ENCODE measurements around the gene PROB1.
"Not testable (repeated sequence)": the region's sequence is repeated elsewhere in the genome, so short reads cannot be mapped to it uniquely, and the experiment has no call there.

Gene PROB1

GRCh38 chr5:139410993-139411828 lies 16.3 kb upstream of the PROB1 start:
- DNase-seq = no peak

DNA sequence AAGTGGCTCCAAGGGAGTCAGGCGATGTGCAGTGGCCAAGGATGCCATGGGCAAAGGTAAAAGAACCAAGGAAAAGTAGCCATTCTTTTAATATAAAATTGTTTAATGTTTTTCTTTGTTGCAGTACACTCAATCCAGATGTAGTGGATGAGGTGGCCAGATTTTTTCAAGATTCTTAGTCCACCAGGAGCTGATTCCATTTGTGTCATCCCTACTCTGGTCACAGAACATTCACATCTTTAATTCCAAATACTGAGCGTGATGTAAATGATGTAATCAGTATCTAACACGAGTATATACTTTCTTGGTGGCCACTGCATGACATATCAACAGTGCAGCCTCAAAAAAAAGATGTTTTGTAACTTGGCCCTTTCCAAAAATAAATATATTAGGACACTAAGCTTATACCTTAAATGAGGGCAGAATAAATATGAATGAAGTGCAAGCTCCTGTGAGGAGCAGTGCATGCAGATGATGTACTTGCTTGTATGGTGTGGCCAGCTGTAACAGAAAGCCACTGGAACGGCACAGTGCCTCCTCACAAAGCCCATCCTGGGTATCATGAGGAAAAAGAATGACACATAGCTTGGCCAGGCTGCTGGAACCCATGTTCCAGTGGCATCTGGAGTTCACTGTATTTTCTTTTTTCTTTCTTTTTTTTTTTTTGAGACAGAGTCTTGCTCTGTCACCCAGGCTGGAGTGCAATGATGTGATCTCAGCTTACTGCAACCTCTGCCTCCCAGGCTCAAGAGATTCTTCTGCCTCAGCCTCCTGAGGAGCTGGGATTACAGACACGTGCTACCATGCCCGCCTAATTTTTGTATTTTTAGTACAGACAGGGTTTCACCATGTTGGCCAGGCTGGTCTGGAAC lies 15.5 kb upstream of the PROB1 start:
- no peak for DNase-seq

DNA sequence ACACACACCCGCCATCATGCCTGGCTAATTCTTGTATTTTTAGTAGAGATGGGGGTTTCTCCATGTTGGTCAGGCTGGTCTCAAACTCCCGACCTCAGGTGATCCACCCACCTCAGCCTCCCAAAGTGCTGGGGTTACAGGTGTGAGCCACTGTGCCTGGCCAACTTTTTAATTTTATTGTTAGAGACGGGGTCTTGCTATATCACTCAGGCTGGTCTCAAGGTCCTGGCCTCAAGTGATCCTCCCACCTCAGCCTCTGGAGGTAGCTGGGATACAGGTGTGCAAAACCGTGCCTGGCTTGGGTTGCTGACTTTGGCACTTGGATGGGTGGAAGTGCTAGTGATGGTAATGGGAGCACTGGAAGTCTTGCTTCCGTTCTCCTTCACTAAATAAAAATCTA lies 14.2 kb upstream of the PROB1 start:
- not testable (repeated sequence) for DNase-seq

- no peak for DNase-seq
Measured at GRCh38 chr5:139408191-139408590, 13.3 kb upstream of the PROB1 start.

- no peak for DNase-seq
Measured at GRCh38 chr5:139407517-139407916, 12.6 kb upstream of the PROB1 start.

DNA sequence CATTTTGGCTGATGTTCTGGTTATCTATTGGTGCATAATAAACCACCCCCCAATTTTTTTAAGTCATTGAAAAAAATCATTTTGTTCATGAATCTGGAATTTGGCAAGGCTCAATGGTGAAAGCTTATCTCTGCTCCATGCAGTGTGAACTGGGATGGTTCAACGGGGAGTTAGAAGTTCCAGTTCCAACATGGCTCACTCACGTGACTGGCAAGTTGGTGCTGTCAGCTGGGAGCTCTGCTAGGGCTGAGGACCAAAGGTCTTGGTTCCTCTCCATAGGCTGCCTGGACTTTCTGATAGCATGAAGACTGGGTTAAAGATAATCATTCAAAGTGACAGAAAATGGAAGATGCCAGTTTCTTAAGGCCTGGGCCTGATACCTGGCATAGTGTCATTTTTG lies 12.1 kb upstream of the PROB1 start:
- DNase-seq = no peak

DNA sequence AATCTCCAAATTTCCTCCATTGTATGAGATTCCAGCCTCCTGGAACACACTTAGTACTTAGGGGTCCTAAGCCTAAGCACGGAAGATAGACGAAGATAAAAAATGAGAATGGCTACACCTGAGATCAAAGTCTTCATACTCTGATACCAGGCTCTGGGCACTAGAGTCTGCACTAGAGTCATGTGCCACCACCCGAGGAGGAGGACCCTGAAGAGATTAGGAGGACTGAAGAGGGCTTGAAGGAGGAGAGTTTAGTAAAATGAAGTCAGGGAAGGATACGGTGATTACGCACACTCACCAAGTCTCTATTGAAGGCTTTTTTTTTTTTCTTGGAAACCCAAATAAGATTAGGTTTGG lies 9.6 kb upstream of the PROB1 start:
- no peak for DNase-seq

DNA sequence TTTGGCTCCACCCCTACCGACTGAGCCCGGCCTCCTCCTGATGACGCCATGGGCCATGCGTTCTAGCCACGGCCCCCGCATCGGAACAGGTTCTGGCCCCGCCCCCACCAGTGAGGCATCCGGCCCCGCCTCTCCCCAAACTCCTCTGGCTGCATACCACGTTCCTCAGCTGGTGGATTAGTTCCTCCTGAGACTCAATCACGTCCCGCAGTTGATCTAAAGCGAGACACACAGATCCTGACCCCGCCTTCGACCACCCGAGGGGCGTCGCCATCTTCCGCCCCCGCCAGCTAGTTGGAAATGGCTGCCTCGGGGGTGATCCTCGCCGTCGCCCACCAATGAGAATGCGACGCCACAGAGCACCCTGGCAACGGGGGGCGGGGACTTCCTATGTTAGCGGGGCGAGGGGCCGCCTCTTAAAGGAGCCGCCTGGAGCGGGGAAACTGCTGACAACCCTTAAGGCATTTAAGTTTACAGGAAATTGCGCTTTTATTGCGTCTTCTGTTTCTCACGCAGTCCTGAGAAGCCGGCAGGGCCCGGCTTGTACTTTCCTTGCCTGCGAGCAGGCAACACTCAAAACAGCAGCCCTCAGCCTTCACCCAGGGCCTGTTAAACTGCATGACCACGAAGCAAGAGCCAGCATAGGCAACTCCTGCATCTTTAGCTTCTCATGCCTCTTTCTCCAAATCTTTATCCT lies 9.0 kb upstream of the PROB1 start, which contains the start of gene SPATA24:
TSS of gene SPATA24 (minus strand) at position 303 of the 697 bp plus-strand sequence. CDS start at position 274, 29 bp downstream.
- peak; percentile 98 for DNase-seq

DNA sequence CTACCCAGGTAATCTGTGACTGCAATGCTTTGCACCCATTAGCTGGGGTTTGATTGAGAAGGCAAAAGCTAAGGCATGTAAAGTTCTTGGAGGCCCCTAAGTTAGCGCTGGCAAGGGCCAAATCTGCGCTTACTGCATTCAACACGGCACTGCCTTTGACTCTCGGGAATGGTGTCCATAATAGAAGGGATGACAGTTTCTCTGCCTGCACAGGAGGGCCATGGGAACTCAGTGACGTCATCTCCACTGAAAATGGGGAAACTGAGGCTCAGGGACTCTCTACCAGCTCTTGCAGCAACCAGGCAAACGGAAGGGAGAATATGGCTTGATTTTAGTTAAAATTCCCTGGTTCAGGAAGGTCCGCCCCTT lies 8.5 kb upstream of the PROB1 start:
- DNase-seq = no peak

DNA sequence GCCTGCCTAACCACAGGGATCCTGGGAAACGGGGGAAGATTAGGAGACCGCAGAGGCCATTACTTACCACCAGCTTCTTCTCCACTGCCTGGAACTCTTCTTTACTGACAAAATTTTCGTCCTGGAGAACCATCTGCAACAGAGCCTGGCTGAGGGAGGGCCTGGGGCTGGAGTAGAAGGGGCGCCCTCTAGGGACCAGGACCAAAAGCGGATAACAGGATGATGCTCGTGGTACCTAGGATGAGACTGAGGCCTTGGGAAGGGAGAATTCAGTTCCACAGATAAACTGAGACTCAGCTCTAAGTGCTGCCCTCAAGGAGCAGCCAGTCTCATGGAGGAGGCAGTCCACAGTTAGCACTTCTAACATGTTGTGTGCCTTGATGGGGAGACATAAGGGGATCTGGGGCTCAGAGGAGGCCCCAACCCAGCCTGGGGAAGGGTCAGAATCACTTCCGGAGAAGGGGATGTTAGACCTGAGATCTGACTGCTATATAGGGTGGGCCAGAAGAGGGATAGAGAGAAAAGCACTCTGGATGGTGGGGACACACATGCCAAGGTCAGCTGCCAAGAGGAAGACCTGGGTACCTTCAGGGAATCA lies 7.8 kb upstream of the PROB1 start:
- DNase-seq = no peak

GRCh38 chr5:139401546-139401945 lies 6.6 kb upstream of the PROB1 start:
- no peak for DNase-seq

DNA sequence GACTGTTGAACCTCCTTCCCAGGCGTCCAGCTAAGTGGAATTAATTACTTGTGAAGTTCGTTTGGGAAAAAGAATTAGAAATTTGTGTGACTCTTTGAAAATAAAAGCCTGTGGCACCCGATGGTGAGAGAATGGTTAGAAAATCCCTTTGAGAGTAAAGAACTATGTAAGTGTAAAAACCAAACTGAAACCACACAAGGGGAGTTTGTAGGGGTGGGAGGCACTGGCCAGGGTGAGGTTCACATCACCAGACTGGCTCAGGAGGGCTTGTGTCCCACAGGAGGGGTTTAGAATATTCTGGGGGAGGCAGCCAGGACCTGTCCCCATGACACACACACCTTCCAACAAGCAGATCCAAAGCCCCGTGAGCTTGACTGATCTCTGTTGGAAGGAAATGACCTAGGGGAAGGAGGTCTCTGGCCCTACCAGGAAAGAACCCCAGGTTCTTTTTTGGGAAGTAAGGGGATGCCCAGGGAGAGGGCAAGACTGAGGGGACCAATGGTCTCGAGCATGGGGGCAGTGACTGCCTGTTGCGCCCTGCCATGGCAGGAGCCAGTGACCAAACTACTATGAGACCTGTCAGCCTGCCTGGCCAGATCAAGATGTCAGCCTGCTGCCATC lies 4.7 kb upstream of the PROB1 start:
- DNase-seq = no peak

GRCh38 chr5:139397921-139398320 lies 3.0 kb upstream of the PROB1 start:
- DNase-seq = no peak

GRCh38 chr5:139396691-139397090 lies 1.8 kb upstream of the PROB1 start:
- DNase-seq = no peak

- DNase-seq = no peak
Measured at GRCh38 chr5:139395844-139396640, 1.1 kb upstream of the PROB1 start.

DNA sequence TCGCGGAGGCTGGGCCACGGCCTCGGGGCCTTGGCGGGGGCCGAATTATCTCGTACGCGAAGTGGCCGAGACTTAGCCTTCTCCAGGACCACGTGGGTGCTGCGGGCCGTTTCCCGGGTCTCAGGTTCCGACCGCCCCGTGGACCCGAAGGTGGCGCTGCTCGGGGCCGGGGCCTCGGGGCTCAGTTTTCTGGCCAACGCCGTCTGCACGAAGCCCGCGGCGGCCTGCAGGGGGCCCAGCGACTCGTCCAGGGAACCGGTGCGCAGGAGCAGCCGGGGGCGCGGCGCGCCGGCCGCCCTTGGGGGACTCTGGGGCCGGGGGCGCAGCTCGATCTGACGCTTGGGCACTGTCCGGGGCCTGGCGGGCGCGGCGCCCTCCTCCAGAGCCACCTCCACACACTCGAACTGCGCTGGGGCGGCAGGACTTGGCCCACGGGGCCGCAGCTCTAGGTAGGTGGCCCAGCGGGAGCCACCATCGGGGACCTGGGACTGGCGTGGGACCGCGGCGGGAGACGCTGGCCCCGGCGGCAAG lies 716 bp downstream of the PROB1 start:
- peak; percentile 53 for DNase-seq

- DNase-seq = no peak
Measured at GRCh38 chr5:139393497-139394122, 1.3 kb downstream of the PROB1 start.

GRCh38 chr5:139392678-139393496 lies 2.0 kb downstream of the PROB1 start:
- DNase-seq = peak; percentile 81

DNA sequence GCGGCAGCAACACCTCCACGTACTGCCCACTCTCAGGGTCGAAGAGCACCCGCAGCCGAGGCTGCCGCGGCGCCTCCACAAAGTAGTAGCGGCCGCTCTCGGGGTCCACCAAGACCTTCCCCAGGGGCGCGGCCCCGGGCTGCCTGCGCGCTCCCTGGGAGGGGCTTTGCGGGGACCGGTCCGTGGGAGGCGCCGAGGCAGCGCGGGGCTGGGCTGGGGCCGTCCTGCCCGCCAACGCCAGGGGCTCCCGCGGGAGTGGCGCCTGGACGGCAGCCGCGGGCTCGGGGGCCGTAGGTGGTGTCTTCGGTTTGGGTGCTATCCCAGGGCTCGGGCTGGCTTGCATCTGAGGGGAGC lies 2.6 kb downstream of the PROB1 start:
- DNase-seq = no peak
